A204.1 (cell line): Measurements from ENCODE around the gene EDIL3.
"Not testable (repeated sequence)": the region's sequence is repeated elsewhere in the genome, so short reads cannot be mapped to it uniquely, and the experiment has no call there.

Experiments
- FAIRE-seq: peaks from 2 replicates; lab custom pipeline; 2012; peaks lifted over from hg19 to GRCh38; lab: Jason Lieb, UNC

The EDIL3 gene

DNA sequence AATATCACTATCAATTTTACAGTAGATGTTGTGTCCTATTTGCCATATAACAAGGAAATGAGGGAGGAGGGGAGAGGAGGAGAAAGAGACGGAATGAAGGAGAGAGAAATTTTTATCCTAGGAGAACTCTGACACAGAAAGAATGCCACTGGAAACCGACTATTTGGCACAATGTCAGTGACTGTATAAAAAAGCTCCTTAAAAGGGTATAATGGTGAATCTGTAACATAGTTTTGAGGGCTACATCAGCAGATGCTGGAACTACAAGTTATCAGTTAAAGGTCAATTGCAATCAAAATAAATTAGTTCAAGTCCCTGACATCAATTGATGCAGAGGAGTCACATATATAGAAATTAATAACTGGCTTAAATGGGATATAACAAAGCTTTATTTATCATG lies 5.7 kb downstream of the EDIL3 start:
- FAIRE-seq: no peak

DNA sequence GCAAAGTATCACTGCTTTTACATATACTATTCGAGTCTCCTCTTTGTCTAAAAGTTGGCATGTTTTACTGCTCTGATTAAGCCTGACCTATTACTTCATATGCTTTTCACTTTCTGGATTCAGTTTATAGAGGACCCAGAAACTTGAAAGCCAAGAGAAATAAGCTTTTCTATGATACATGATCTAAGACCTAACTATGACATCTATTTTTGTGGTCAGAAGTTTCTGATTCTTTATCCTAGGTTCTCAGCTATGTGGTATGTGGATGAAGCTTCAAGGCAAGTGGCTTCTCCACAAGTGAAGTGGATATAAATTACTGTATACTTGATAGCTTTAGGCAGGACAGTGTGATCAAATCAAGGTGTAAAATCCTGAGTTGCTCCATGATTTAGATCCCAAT lies 6.3 kb downstream of the EDIL3 start:
- no peak for FAIRE-seq

DNA sequence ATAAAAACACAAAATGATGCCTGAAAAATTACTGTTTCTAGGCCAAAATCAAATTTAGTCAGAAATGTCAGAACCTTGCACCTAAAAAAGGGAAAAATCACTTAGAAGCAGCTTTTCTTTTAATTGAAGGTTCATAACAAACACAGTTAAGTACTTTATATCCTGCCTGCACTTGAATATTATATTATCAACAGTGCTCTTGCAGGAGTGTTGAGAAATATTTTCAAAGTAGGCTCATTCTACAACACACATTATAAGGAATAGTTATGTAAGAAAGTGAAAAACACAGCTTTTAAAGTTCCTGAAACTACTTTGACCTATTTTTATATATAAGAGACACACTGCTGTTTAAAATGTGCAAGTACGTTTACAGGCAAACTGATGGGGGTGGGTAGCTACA lies 8.3 kb downstream of the EDIL3 start:
- FAIRE-seq: no peak

DNA sequence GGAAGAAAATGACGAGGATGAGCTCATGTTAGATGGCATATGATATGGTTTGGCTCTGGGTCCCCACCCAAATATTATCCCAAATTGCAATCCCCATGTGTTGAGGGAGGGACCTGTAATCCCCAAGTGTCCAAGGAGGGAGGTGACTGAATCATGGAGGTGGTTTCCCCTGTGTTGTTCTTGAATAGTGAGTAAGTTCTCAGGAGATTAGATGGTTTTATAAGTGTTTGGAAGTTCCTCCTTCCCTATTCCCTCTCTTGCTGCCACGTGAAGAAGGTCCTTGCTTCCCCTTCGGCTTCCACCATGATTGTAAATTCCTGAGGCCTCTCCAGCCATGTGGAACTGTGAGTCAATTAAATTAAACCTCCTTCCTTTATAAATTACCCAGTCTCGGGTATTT lies 10.1 kb downstream of the EDIL3 start:
- no peak for FAIRE-seq

DNA sequence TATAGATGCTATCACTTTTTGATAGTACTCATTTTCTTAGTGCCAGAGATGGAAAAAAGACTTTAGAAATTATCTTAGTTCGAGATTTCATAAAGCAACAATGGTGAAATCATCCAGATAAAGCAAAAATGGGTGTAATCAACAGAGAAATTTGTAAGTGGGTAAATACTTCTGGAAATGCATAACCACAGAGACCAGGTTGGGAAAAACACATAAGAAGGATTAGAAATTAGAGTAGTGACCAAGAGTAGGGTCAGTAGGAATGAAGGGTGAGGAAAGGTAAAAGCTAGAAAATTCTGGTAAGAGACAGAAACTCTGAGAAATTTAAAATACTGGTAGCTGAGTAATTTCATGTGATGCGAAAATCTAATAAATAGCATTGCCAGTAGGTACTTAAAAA lies 11.2 kb downstream of the EDIL3 start:
- FAIRE-seq: no peak

DNA sequence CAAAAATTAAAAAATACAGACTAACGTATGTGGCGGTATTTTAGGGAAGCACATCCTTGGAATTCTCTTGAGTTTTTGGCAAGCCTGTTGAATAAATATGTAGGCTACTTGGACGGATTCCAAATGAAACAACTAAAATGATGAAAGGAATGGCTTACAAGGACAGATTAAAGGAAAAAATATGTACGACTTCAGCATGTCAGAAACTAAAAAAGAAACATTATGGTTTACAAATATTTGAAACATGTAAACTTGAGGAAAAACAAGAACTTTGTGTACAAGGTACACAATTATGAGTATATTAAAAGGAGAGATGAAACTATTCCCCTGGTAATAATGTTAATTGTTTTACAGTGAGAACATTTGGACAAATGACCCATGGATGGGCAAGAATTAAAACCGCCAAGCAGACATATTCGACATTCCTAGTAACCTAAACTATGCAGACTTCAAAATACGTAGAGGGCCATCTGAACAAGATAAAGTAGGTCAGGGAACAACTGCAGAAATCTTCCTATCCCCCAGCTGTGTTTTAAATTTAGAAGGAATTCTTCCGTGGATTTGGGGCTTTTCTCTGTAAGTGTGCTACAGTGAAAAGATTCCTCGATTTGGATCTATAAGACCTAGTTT lies 12.5 kb downstream of the EDIL3 start:
- FAIRE-seq: no peak

DNA sequence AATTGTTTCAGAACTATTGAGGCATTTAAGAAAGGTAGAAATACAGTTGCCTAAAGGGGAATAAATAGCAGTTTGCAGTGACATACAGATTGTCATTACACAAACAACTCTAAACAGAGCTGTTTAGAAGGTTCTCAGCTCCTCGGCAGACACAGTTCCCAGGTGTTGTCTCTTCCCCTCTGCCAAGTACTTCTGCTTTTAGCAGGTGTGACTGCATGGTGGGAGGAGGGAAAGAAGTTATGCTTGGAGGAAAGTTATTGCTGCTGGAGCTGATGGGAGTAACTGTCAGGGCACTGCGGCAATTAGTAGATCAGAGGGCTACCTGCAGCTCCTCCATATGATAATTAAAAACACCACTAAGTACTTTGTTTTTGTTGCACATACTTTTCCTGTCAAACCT lies 14.5 kb downstream of the EDIL3 start:
- no peak for FAIRE-seq

DNA sequence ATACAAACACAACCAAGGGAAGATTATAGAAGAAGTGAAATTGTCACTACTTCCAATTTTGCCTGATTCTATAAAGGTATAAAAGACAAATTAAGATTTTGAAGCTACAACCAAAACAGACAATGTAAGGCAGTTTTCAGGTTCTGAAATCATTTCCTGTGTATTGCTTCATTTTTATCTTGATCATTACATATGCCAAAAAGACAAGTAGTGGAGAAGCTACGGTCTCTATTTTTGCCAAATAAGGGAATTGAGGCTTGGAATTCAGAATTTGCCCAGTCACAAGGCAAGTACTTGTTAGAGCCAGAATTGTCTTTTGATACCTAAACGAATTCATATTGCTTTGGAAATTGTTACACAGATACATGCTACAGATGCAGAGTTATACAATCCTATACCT lies 20.6 kb downstream of the EDIL3 start:
- no peak for FAIRE-seq

DNA sequence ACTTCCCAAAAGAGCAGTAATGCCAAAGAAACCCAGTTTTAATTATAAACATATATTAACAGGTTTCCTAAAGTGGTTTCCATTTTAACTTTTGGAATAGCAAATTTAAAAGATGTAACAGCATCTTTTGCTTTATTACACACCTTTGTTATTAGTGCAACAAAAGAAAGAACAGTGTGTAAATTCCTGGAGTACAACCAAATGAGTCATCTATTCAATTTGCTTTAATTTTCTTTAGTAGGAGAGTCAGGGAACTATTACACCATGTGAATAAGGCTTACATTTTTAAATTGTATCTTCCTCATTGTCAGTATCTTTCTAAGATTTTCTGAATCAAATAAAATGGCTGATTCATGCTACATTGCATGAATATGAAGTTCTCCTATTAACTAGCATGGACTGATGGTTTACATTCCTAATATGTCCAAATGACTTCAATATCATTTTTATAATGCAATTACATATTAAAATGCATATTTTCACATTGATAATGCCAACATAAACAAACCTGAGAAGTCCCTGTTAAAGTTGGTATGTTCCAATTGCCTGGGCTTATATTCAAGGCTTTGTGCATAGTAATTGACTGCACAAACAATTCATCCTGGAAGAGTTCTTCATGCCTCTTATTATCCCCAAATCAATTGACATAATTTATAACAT lies 22.5 kb downstream of the EDIL3 start:
- no peak for FAIRE-seq

DNA sequence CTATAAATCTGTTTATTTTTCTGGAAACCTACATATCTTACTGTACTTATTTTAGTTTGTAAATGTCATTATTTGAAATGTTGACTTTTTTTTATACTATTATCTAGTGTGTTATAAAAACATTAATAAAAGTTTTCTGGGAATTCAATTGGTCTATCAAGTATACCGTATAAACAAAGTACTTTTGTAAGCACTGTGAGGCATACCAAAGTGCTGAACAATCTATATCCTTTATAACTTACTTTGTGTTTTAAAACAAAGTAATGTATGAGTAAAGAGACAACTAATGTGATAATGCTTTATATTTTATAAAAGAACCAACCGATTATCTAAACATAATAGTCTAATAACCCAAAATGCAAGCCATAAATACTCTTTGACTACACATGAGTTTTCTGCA lies 23.1 kb downstream of the EDIL3 start:
- no peak for FAIRE-seq

DNA sequence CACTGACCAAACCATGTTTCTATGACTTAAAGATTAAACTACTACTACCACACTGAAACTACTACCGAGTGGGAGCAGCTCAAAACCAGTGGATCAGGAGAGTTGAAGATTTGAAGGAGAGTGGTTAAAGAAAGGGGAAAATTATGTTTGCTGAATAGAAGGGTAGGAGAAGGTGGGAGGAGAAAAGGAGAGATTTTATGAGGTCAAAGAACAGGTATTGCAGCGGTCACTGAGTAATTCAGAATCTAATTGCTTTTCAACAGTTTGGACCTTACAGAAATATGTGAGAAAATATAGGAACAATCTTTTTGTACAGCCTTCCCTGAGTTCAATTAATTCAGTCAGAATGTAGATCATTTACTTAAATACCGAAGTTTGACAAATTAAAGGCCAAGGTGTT lies 24.6 kb downstream of the EDIL3 start:
- FAIRE-seq: no peak

DNA sequence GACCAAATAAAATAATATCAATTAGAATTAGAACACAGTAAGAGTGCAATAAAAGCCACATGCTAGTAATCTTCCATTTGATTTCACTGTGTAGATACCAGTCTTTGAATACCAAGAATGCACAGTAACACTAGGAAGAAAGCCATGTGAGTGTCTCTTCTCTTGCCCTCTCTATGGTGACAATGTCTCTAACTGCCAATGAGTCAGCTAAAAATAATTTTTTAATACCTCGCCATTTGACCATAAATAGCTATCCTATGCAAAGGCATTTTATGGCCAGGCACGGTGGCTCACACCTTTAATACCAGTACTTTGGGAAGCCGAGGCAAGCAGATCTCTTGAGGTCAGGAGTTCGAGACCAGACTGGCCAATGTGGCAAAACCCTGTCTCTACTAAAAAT lies 30.6 kb downstream of the EDIL3 start:
- FAIRE-seq: no peak

DNA sequence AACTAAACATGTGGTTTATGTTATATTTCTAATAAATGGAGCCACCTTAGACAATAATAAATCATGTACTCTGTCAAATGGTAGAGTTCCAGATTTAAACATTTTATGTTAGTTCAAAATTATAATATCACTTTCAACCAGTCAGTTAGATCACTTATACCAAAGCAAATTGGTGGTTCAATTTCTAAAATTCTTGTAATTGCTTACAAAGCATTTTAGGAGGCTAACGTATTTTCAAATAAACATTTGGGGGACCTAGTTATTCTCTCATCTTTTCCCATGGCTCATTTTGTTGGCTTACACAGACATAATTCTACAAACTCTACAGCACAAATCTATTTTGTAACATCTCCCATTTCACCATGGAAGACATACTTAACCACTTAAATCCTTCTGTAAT lies 39.9 kb downstream of the EDIL3 start:
- no peak for FAIRE-seq

DNA sequence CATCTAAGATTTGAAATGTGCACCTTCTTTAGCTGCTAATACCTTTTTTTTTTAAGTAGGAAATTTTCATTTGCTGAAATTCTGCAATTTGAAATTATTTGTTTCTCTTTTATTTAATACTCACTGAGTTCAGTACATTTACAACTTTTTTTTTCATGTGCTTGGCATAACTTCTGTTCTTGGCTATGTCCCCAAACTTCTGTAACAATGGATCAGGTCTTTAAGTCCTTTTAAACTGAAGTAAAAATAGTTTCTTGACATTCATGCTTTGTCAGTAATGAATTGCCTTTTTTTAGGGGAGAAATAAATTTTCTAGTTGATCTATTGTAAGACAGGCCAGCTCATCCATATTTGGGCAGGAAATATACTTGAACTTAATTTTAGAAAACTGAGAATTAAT lies 41.5 kb downstream of the EDIL3 start:
- FAIRE-seq: no peak

DNA sequence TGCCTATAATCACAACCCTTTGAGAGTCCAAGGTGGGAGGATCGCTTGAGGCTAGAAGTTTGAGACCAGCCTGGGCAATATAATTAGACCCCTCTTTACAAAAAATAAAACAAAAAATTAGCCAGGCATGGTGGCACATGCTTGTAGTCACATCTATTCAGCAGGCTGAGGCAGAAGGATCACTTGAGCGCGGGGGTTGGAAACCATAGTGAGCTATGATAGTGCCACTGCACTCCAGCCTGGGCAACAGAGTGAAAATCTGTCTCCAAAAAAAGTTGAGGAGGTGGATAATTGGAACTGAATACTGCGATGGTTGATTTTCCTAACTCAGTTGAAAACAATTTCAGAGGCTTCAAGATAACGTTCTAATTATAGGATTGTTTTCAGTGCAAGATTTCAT lies 52.6 kb downstream of the EDIL3 start:
- no peak for FAIRE-seq

DNA sequence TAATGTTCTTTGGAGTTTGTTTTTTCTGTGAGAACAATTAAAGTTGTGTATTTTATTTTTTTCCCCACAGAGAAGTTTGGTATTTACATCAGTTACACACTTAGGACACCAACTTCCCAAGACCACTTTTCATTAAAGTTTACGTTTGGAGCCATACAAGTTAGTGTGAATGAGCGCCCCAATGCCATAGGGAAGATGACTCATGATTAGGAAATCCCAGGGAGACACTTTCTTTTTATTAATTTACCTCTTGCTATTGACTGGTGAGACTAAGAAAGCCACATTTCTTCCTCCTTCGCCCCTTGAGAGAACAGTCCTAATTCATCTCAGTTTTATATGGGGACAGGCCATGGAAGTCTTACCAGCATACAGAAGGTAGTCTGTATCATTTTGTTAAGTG lies 57.1 kb downstream of the EDIL3 start:
- FAIRE-seq: no peak

DNA sequence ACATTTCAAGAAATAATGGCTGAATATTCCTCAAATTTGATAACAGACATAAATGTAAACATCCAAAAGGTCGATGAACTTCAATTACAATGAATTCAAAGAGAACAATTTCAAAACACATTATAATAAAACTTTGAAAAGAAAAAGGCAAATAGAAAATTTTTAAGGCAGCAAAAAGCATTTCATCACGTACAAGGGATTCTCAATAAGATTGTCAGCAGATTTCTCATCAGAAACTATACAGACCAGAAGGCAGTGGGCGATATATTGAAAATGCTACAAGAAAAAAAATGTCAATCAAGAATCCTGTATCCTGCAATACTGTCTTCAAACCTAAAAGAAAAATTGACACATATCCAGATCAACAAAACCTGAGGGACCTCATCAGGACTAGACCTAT lies 62.0 kb downstream of the EDIL3 start:
- FAIRE-seq: no peak

DNA sequence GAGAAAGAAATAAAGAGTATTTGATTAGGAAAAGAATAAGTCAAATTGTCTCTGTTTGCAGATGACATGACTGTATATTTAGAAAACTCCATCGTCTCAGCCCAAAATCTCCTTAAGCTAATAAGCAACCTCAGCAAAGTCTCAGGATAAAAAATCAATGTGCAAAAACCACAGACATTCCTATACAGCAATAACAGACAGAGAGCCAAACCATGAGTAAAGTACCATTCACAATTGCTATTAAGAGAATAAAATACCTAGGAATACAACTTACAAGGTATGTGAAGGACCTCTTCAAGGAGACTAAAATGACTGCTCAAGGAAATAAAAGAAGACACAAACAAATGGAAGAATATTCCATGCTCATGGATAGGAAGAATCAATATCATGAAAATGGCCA lies 66.9 kb downstream of the EDIL3 start:
- not testable (repeated sequence) for FAIRE-seq

DNA sequence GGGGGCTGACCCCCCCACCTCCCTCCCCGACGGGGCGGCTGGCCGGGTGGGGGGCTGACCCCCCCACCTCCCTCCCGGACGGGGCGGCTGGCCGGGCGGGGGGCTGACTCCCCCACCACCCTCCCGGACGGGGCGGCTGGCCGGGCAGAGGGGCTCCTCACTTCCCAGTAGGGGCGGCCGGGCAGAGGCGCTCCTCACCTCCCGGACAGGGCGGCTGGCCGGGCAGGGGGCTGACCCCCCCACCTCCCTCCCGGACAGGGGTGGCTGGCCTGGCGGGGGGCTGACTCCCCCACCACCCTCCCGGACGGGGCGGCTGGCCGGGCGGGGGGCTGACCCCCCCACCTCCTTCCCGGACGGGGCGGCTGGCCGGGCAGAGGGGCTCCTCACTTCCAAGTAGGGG lies 72.4 kb downstream of the EDIL3 start:
- FAIRE-seq: not testable (repeated sequence)

DNA sequence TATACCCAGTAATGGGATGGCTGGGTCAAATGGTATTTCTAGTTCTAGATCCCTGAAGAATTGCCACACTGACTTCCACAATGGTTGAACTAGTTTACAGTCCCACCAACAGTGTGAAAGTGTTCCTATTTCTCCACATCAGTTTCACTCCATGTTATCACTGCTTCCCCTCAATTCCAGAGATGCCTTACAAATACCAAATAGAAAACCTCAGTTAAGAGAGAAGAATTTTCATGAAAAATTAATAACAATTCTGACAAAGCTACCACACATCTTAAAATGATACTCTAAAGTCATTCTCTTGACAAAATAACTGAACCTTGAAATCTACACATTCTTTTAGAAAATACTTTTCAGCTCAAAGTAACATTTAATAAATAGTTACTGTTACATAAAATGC lies 74.8 kb downstream of the EDIL3 start:
- FAIRE-seq: not testable (repeated sequence)

DNA sequence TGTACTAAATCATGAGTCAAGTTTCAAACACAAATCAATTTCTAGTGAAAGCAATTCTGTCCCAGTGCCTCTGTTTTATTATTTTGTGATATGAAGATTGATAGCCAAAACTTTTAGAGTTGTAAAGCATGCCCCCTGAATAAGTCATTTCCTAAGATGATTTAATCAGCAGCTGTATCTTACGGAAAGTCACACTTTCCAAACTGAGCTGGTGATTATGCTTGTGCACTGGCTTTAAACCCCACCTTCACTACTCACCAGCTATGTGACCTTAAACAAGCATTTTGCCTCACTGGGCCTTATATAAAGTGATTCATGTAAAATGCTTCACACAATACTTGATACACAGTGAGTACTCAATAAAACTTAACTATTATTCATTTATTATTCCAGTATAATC lies 78.1 kb downstream of the EDIL3 start:
- FAIRE-seq: no peak

DNA sequence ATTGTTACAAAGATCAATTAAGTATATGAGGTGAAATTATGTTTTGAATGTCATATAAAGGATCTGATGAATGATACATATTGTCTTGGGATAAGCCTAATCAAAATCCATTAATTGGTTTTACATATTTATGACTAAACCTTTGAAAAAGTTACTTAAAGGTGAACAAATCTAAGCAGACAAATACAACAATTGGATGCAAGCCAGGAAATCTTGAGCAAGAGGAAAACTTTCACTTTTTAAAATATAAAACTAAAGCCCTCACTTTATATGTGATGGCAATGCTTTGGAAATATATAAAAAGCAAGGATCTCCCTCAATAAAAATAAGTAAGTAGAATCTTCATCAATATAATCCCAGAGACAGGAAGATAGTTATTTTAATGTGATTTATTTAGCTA lies 80.1 kb downstream of the EDIL3 start:
- FAIRE-seq: no peak

DNA sequence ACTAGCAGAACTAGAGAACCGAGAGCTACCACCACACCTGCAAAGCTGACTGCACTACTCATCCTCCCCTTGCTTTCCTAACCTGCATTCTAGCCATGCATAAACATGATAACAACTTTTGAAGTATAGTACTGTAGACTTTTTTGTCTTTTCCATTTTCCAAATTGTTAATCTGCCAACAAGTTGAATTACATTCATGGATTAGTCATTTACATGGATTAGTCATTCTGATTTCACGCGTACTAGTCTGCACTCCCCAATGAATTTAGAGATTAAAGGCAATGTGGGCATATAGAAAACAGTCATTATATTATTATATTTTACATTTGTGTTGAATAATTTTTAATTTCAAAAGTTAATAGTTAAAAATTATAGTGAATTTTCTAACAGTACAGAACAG lies 81.4 kb downstream of the EDIL3 start:
- FAIRE-seq: no peak

DNA sequence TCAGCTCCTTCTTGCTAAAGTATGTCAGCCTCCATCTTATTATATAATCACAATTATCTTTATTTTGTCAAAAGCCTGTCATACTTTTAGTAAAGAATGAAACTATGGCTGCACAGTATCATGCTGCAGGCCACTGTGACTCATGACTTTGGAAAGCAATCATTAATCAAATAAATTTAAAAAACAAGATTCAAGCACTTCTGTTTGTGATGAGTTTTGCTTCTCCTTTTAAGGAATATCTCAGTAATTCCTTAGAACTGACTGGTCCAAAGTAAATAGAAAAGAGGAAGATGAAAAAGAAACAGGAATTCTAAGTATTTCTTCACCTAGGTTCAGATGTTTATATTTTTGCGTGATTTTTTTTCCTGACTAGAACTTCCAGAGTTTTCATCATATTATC lies 83.1 kb downstream of the EDIL3 start:
- no peak for FAIRE-seq

DNA sequence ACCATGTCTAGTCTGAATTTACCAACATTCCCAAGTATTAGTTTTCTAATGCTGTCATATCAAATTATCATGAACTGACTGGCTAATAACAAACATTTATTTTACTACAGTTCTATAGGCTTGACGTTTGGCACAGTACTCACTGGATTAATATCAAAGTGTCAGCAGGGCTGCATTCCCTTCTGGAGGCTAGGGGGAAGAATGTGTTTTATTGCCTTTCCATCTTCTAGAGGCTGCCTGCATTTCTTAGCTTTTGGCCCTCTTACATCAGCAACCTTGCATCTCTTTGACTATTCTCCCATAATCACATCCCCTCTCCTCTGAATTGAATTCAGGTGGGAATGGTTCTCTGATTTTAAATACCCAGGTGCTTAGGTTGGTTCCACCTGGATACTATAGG lies 84.7 kb downstream of the EDIL3 start:
- no peak for FAIRE-seq
